IPS DF 6.9 (cell line): Measurements from ENCODE around the gene MNS1.
A peak's percentile ranks its signal among the peaks of the same experiment; 100 is the strongest.
"Not testable (repeated sequence)": the region's sequence is repeated elsewhere in the genome, so short reads cannot be mapped to it uniquely, and the experiment has no call there.

Source experiments
- DNase-seq: peaks from one replicate; pipeline ENCODE4 v3.0.0-alpha.2; 2013; ENCODE audit warnings: low read depth, low spot score
- H3K27ac ChIP-seq: one replicate; pipeline ENCODE4 v1.5.1; 2013; ENCODE audit warnings: low read length, control low read depth
- H3K27me3 ChIP-seq: 2 replicates; pipeline ENCODE4 v1.6.1; 2013; ENCODE audit warnings: mild to moderate bottlenecking, low read length; ENCODE audit not compliant: control insufficient read depth, insufficient read depth
- H3K36me3 ChIP-seq: 2 replicates; pipeline ENCODE4 v1.6.1; 2013; ENCODE audit warnings: low read length; ENCODE audit not compliant: control insufficient read depth, insufficient read depth
- H3K4me1 ChIP-seq: 2 replicates; pipeline ENCODE4 v1.6.1; 2013; ENCODE audit warnings: low read length; ENCODE audit not compliant: control insufficient read depth, insufficient read depth
- H3K4me3 ChIP-seq: 2 replicates; pipeline ENCODE4 v1.5.1; 2013; ENCODE audit warnings: mild to moderate bottlenecking, low read length
- H3K9me3 ChIP-seq: 2 replicates; pipeline ENCODE4 v1.6.1; 2013; ENCODE audit warnings: low read length, inconsistent platforms; ENCODE audit not compliant: control insufficient read depth, insufficient read depth
- WGBS: extraction: QIAGEN DNeasy Blood & Tissue Kit; methylation state at CpG from one replicate; pipeline ENCODE4 v1.1.7; 2013; ENCODE audit warnings: mixed read lengths, missing lambda C conversion rate; ENCODE audit not compliant: insufficient read length, insufficient coverage; 5-methylcytosine and 5-hydroxymethylcytosine counted together

Gene MNS1

DNA sequence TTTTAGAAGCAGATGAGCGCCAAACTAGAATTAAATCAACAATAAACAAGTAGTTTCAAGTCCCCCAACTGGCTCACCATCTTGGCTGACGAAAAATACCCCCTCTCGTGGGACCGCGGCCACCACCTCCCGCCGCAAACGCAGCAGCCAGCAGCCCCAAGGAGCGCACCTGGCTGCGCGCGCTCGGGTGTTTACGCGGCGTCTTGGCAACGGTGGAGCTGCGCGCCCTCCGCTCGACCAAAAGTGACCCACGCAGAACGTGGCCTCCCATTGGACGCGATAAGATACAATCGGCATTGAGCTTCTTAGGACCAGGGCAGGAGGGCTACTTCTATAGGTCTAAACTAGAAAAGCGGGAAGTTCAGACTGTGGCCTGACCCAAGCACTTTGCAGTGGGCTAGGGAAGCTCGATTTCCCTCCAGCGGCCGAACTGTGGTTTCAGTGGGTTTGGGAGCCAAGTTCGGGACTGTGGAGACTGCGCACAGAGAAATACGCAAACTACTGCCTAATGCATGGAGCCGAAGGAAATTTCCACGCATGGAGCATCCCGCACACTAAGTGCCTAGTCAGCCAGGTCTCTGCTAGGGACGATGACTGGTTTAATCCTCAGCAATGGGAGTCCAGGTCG, at the start of gene MNS1:
MNS1 (minus strand) TSS at position 245 of the 628 bp plus-strand sequence; CDS start at position 80, 165 bp downstream.
- no CpG with 5 or more reads among the region's 38 CpGs for WGBS
- H3K4me1 ChIP-seq: peaks cover 2% of the 10 kb centered on the region; the same call in 1 of the 2 replicates
- no peak within 1 kb of the TSS for H3K27ac ChIP-seq
- DNase-seq: peak; percentile 78
- no peaks in the 10 kb centered on the region for H3K36me3 ChIP-seq
- no peaks in the 10 kb centered on the region for H3K27me3 ChIP-seq
- H3K4me3 ChIP-seq: peak within 1 kb of the TSS; percentile 39; the same call in 1 of the 2 replicates
- H3K9me3 ChIP-seq: no peaks in the 10 kb centered on the region

DNA sequence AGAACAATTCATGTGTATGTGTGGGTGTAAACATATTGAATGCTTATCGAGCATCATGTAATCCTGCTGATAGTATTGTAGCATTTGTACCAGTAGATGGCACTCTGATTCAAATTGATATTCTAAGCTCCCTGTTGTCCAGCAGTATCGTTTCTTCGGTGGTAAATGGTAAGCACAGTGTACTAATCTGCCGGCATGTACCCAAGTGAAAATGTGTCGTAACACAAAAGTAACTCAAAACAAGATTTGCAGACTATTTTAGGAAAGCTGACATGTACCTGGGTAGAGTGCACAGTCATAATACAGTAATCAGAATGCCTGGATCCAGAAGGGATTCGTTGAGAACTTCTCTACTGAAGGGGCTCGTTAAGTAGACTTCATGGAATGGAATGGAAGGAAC, 31.7 kb upstream of the MNS1 start:
- no CpG with 5 or more reads among the region's 7 CpGs for WGBS
- no peaks in the 10 kb centered on the region for H3K27me3 ChIP-seq
- H3K27ac ChIP-seq: no peak overlapping the region
- H3K4me1 ChIP-seq: no peaks in the 10 kb centered on the region
- DNase-seq: peak; percentile 35
- H3K36me3 ChIP-seq: no peaks in the 10 kb centered on the region
- no peaks in the 10 kb centered on the region for H3K9me3 ChIP-seq
- no peak overlapping the region for H3K4me3 ChIP-seq

DNA sequence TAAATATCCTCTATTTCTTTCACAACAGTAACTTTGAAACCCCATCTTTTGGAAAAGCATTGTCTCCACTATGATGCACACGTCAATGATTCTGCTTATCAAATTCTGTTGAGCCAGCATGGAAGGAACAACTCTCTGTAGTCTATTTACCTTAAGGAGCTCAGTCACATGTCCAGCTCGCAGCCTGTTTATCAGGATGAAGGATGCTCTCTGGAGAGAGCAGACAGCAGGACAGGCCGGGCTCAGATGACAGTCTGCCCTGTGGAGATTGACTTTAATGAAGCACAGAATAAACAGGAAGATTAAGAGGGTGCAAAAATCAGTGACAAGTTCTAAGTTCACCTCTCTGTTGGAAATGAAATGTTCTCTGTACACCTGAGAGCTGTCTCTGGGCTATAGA, 30.6 kb upstream of the MNS1 start:
- WGBS: no CpG with 5 or more reads among the region's 3 CpGs
- Histone ChIP-seq H3K36me3 (no peaks in the 10 kb centered on the region), H3K4me1 (no peaks in the 10 kb centered on the region), H3K9me3 (no peaks in the 10 kb centered on the region), H3K4me3 (no peak overlapping the region), H3K27ac (no peak overlapping the region), H3K27me3 (no peaks in the 10 kb centered on the region)
- DNase-seq: no peak

- H3K36me3 ChIP-seq: no peaks in the 10 kb centered on the region
- no peak overlapping the region for H3K4me3 ChIP-seq
- no peak for DNase-seq
- no peak overlapping the region for H3K27ac ChIP-seq
- WGBS: no CpG with 5 or more reads among the region's 3 CpGs
- no peaks in the 10 kb centered on the region for H3K4me1 ChIP-seq
- no peaks in the 10 kb centered on the region for H3K27me3 ChIP-seq
- H3K9me3 ChIP-seq: no peaks in the 10 kb centered on the region
These were observed 30.1 kb upstream of the MNS1 start for GRCh38 chr15:56495053-56495452.

DNA sequence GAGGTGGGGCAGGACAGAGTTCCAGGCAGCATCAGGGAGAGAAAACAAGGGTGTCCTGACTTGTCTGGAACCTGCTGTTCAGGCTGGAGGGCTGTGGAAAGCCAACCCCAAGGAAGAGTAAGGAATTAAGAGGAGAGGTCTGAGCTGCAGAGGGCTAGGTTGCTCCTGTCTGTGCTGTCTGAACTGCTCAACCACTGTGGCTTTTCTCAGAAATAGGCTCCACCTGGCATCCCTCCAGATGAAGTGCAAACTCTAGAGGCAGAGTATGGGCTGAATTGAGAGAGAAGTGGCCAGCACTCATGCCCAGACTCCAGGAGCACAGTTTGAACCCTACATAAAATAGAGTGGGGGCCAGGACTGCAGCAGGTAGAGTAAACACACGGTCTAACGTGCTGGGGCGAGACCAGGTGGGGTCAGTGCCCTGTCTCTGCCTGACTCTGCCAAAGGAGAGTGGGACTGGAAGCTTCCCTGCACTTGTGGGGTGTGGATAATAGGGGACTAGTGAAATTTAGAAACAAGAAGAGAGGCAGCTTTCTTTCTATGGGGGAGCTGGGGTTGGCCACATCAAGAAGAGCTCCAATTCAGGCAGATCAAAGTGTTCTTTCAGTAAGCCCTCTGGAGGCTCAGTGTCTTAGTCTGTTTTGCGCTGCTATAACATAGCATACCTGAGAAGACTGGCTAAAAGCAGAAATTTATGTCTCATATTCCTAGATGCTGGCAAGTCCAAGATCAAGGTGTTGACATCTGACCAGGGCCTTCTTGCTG, 28.0 kb upstream of the MNS1 start:
- no peak overlapping the region for H3K4me3 ChIP-seq
- WGBS: no CpG with 5 or more reads among the region's 4 CpGs
- H3K4me1 ChIP-seq: no peaks in the 10 kb centered on the region
- no peaks in the 10 kb centered on the region for H3K36me3 ChIP-seq
- H3K9me3 ChIP-seq: no peaks in the 10 kb centered on the region
- no peak for DNase-seq
- no peak overlapping the region for H3K27ac ChIP-seq
- H3K27me3 ChIP-seq: no peaks in the 10 kb centered on the region

DNA sequence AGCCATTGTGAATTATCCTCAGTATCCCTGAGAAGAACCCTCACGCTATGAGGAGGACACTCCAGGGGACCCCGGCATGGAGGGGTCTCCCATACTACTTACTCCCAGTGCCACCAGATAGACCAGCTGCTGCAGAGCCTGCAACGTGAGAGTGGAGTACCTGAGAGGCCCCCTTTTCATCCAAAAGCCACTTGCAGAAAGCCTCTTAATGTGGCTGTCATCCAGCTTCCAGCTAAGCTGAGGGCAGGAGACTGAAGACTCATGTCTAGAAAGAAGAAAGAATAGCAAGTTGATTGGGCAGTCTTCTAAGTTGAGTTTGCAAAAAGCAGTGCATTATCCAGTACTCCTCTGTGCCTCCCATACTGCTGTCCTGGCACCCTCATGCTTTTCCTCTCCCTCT, 27.3 kb upstream of the MNS1 start:
- H3K4me3 ChIP-seq: no peak overlapping the region
- DNase-seq: no peak
- H3K4me1 ChIP-seq: no peaks in the 10 kb centered on the region
- no CpG with 5 or more reads among the region's 3 CpGs for WGBS
- no peak overlapping the region for H3K27ac ChIP-seq
- no peaks in the 10 kb centered on the region for H3K27me3 ChIP-seq
- no peaks in the 10 kb centered on the region for H3K9me3 ChIP-seq
- H3K36me3 ChIP-seq: no peaks in the 10 kb centered on the region

- WGBS: no CpG with 5 or more reads among the region's 5 CpGs
- peak; percentile 61 for DNase-seq
- Histone ChIP-seq H3K27me3 (no peaks in the 10 kb centered on the region), H3K4me1 (no peaks in the 10 kb centered on the region), H3K4me3 (no peak overlapping the region), H3K9me3 (no peaks in the 10 kb centered on the region), H3K36me3 (no peaks in the 10 kb centered on the region), H3K27ac (no peak overlapping the region)
These were observed 26.3 kb upstream of the MNS1 start for GRCh38 chr15:56491110-56491722.

GRCh38 chr15:56490461-56490860, 25.5 kb upstream of the MNS1 start:
- no peak overlapping the region for H3K4me3 ChIP-seq

DNA sequence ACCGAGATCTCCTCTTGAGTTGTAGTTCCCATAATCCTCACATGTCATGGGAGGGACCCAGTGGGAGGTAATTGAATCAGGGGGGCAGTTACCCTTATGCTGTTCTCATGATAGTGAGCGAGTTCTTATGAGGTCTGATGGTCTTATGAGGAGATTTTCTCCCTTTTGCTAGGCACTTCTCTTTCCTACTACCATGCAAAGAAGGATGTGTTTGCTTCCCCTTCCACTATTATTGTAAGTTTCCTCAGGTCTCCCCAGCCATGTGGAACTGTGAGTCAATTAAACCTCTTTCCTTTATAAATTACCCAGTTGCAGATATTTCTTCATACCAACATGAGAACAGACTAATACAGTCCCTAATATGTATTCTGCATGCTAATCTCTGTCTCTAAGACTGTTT, 21.3 kb upstream of the MNS1 start:
- no CpG with 5 or more reads among the region's 2 CpGs for WGBS
- H3K27ac ChIP-seq, H3K27me3 ChIP-seq, H3K4me3 ChIP-seq, H3K36me3 ChIP-seq, H3K9me3 ChIP-seq, DNase-seq, H3K4me1 ChIP-seq: not testable (repeated sequence)

More at GRCh38 chr15:56490461-56490860, 25.5 kb upstream of the MNS1 start:
- Histone ChIP-seq H3K27ac (no peak overlapping the region), H3K36me3 (no peaks in the 10 kb centered on the region), H3K4me1 (no peaks in the 10 kb centered on the region), H3K9me3 (no peaks in the 10 kb centered on the region), H3K27me3 (no peaks in the 10 kb centered on the region)
- no CpG with 5 or more reads among the region's 1 CpG for WGBS
- DNase-seq: no peak

DNA sequence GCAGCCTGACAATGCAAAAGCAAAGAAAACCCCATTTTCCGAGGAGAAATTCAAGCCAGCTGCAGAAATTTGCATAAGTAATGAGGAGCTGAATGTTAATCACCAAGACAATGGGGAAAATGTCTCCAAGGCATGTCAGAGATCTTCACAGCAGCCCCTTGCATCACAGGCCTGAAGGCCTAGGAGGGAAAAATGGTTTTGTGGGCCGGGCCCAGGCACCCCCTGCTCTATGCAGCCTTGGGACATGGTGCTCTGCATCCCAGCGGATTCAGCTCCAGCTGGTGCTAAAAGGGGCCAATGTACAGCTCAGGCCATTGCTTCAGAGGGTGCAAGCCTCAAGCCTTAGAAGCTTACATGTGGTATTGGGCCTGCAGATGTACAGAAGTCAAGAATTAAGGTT, 20.5 kb upstream of the MNS1 start:
- DNase-seq, H3K4me1 ChIP-seq, H3K27me3 ChIP-seq, H3K36me3 ChIP-seq, H3K9me3 ChIP-seq, H3K27ac ChIP-seq, H3K4me3 ChIP-seq: not testable (repeated sequence)
- no CpG with 5 or more reads among the region's 3 CpGs for WGBS
